CD14-positive monocyte (primary cell): ENCODE data around the gene FAM13A. TPM values are rescaled to one million over a fixed set of nuclear protein-coding genes. Genes with fewer than 3 reads are reported as not detected.

ENCODE experiments used
- DNase-seq, 3 donors: peaks; one replicate each; pipeline ENCODE4 v3.0.0-alpha.2; 2011 to 2022
- H2AFZ ChIP-seq: 2 replicates; pipeline ENCODE4 v1.6.0; 2012; ENCODE audit warnings: mild to moderate bottlenecking, low read depth, low read length, inconsistent platforms; ENCODE audit not compliant: insufficient read depth, poor library complexity, severe bottlenecking
- H3K27ac ChIP-seq, 2 donors: 1 replicate in 1 of 2; 2 replicates in 1 of 2; pipeline ENCODE4 v1.5.1; 2012 to 2013; ENCODE audit warnings: low read length in 2 of 2, control low read depth in 1 of 2, inconsistent platforms in 1 of 2, low read depth in 1 of 2, mild to moderate bottlenecking in 1 of 2
- H3K27me3 ChIP-seq, 2 donors: one replicate each; pipeline versions ENCODE4 v1.6.0 to v1.6.1; 2011 to 2013; ENCODE audit warnings: low read length in 2 of 2; ENCODE audit not compliant: control insufficient read depth in 2 of 2, insufficient read depth in 2 of 2
- H3K36me3 ChIP-seq, 2 donors: replicated peaks in 1 of 2; 1 replicate in 1 of 2; 2 replicates in 1 of 2; pipeline versions ENCODE4 v1.5.1 to v1.6.1; 2012 to 2013; ENCODE audit warnings: low read length in 2 of 2, control low read depth in 1 of 2, inconsistent platforms in 1 of 2, mild to moderate bottlenecking in 1 of 2; ENCODE audit not compliant: insufficient read depth in 2 of 2, control insufficient read depth in 1 of 2
- H3K4me1 ChIP-seq, 2 donors: 1 replicate in 1 of 2; 2 replicates in 1 of 2; pipeline versions ENCODE4 v1.5.1 to v1.6.1; 2012 to 2013; ENCODE audit warnings: low read length in 2 of 2, control low read depth in 1 of 2, inconsistent platforms in 1 of 2, mild to moderate bottlenecking in 1 of 2, moderate library complexity in 1 of 2; ENCODE audit not compliant: insufficient read depth in 2 of 2, control insufficient read depth in 1 of 2
- H3K4me2 ChIP-seq: replicated peaks from 2 replicates; pipeline ENCODE3; 2012; ENCODE audit warnings: low read length, moderate library complexity, mild to moderate bottlenecking; ENCODE audit not compliant: poor library complexity, severe bottlenecking; ENCODE audit errors: extremely low read depth
- H3K4me3 ChIP-seq, 3 experiments: fragments of 200-600 bp in 1 of 3; sonication (generic) in 1 of 3; replicated peaks in 1 of 3; 1 replicate in 2 of 3; 2 replicates in 1 of 3; pipeline ENCODE4 v1.5.1; 2011 to 2013; ENCODE audit warnings: low read length in 3 of 3, mild to moderate bottlenecking in 3 of 3, control low read depth in 2 of 3, low read depth in 2 of 3, inconsistent platforms in 1 of 3, moderate library complexity in 1 of 3
- H3K79me2 ChIP-seq: 2 replicates; pipeline ENCODE4 v1.6.0; 2012; ENCODE audit warnings: mild to moderate bottlenecking, control low read depth, inconsistent platforms, low read length, moderate library complexity; ENCODE audit not compliant: insufficient read depth
- H3K9ac ChIP-seq: 2 replicates; pipeline ENCODE4 v1.6.0; 2017; ENCODE audit warnings: low read length, mild to moderate bottlenecking; ENCODE audit not compliant: insufficient read depth, poor library complexity, severe bottlenecking
- H3K9me3 ChIP-seq, 2 donors: replicated peaks in 1 of 2; 1 replicate in 1 of 2; 2 replicates in 1 of 2; pipeline versions ENCODE4 v1.5.1 to v1.6.1; 2012 to 2013; ENCODE audit warnings: low read length in 2 of 2, control low read depth in 1 of 2; ENCODE audit not compliant: control insufficient read depth in 1 of 2, insufficient read depth in 1 of 2
- H4K20me1 ChIP-seq: 2 replicates; pipeline ENCODE4 v1.6.0; 2012; ENCODE audit warnings: mild to moderate bottlenecking, low read length, control low read depth, moderate library complexity; ENCODE audit not compliant: insufficient read depth
- H3K27ac Mint-ChIP-seq, 7 donors: one replicate each; pipeline ENCODE4 v1.8.0; 2020; ENCODE audit warnings: mild to moderate bottlenecking in 7 of 7, mixed read lengths in 7 of 7, moderate library complexity in 6 of 7, inconsistent platforms in 2 of 7
- H3K27me3 Mint-ChIP-seq, 3 donors: one replicate each; pipeline ENCODE4 v1.8.0; 2021 to 2022; ENCODE audit warnings: low read depth in 3 of 3, mild to moderate bottlenecking in 3 of 3, mixed read lengths in 3 of 3, moderate library complexity in 3 of 3, inconsistent platforms in 1 of 3
- H3K36me3 Mint-ChIP-seq, 2 donors: one replicate each; pipeline ENCODE4 v1.8.0; 2020; ENCODE audit warnings: mixed read lengths in 2 of 2, inconsistent platforms in 1 of 2, mild to moderate bottlenecking in 1 of 2
- H3K4me1 Mint-ChIP-seq: one replicate; pipeline ENCODE4 v1.8.0; 2020; ENCODE audit warnings: mild to moderate bottlenecking, mixed read lengths
- H3K4me3 Mint-ChIP-seq, 2 donors: one replicate each; pipeline ENCODE4 v1.8.0; 2020; ENCODE audit warnings: mild to moderate bottlenecking in 2 of 2, mixed read lengths in 2 of 2, moderate library complexity in 1 of 2
- H3K9me3 Mint-ChIP-seq, 7 donors: one replicate each; pipeline ENCODE4 v1.8.0; 2020 to 2022; ENCODE audit warnings: mixed read lengths in 7 of 7, mild to moderate bottlenecking in 6 of 7, moderate library complexity in 6 of 7, inconsistent platforms in 2 of 7
- CTCF ChIP-seq: fragments of 200-600 bp; IDR thresholded peaks from one replicate; pipeline ENCODE4 v1.8.0; 2022; ENCODE audit warnings: antibody characterized with exemption, mild to moderate bottlenecking
- WGBS: methylation state at CpG from one replicate; pipeline ENCODE4 v1.1.5; 2013; ENCODE audit warnings: missing lambda C conversion rate; ENCODE audit not compliant: insufficient coverage; 5-methylcytosine and 5-hydroxymethylcytosine counted together
- intact Hi-C, 2 donors: fragments of 100-400 bp; cut with micrococcal nuclease; formaldehyde crosslinking; loops; one replicate each; pipeline versions ENCODE4 v1.15.0 to v1.15.1; 2023
- polyA plus RNA-seq, 3 donors: library from polyadenylated mRNA; depleted of rRNA in 1 of 3; unstranded in 2 of 3; stranded (reverse) in 1 of 3; fragments of 300-500 nt in 2 of 3; fragments of >200 nt in 1 of 3; fragmentation: Illumina TruSeq in 2 of 3; gene quantifications; 1 replicate in 2 of 3; 2 replicates in 1 of 3; pipeline ENCODE4 v1.2.3, GENCODE V29; 2012 to 2021

FAM13A gene
- polyA plus RNA-seq, 3 donors: 5.3 to 20.0 (median 6.5) TPM

DNA sequence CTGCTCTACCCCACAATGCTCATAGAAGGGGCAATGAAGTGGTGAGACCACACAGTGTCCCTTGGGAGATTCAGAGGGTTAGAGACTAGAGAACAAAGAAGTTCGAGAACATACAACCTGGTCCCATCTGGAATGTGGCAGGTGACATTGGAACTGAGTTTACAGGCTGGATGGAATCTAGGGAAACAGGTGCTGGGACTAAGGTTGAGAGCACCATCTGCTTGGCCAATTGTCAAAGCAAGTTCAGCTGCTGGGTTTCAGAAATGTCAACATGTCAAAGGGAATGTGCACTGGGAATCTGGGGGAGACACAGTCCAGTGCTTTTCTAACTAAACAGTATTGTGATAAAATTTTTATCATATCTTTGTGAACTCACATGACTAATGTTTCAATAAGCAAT is 15.9 kb upstream of the FAM13A start:
- Histone ChIP-seq H3K36me3 (no peaks in the 10 kb centered on the region), H2AFZ (no peak overlapping the region), H3K79me2 (no peaks in the 10 kb centered on the region), H3K4me1 (no peaks in the 10 kb centered on the region), H4K20me1 (no peaks in the 10 kb centered on the region), H3K27me3 (no peaks in the 10 kb centered on the region), H3K27ac (no peak overlapping the region), H3K9ac (no peak overlapping the region), H3K4me3 (no peak overlapping the region), H3K9me3 (peaks cover 2 to 7% of the 10 kb centered on the region in 2 donors), H3K4me2 (no peak overlapping the region)
- intact Hi-C loops: no loop called here
- Mint-ChIP-seq H3K27me3 (peaks cover 0 to 4% (median 1%) of the 10 kb centered on the region in 3 donors), H3K4me3 (no peak overlapping the region), H3K36me3 (no peaks in the 10 kb centered on the region), H3K4me1 (peaks cover 11% of the 10 kb centered on the region), H3K9me3 (peaks cover 5 to 11% (median 10%) of the 10 kb centered on the region in 7 donors), H3K27ac (no peak overlapping the region)
- DNase-seq: no peak
- 100% methylated on average over 1 of the region's 1 CpG for WGBS
- TF ChIP-seq CTCF: no peak

DNA sequence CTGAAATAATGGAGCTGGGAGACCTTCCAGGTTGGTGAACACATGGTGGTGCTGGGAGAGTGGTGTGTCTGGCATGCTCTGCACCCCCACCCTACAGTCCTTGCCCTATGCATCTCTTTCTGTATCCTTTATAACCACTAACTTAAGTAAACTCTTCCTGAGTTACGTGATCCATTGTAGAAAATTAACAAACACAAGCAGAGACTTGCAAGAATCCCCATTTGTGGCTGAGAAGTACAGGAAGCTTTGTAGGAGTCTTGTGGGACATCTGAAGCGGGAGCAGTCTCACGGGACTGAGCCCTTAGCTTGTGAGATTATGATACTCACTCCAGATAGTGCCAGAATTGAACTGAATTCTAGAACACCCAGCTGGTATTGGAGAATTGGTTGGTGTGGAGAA is 14.3 kb upstream of the FAM13A start:
- Histone ChIP-seq H3K4me1 (no peaks in the 10 kb centered on the region), H2AFZ (no peak overlapping the region), H3K79me2 (no peaks in the 10 kb centered on the region), H3K27me3 (no peaks in the 10 kb centered on the region), H3K36me3 (no peaks in the 10 kb centered on the region), H3K9ac (no peak overlapping the region), H3K9me3 (no peaks in the 10 kb centered on the region), H3K27ac (no peak overlapping the region), H3K4me2 (no peak overlapping the region), H3K4me3 (no peak overlapping the region), H4K20me1 (no peaks in the 10 kb centered on the region)
- H3K4me3 Mint-ChIP-seq: no peak overlapping the region
- H3K9me3 Mint-ChIP-seq: peaks cover 0 to 3% (median 0%) of the 10 kb centered on the region in 7 donors
- no peak overlapping the region for H3K27ac Mint-ChIP-seq
- peaks cover 0 to 4% (median 1%) of the 10 kb centered on the region in 3 donors for H3K27me3 Mint-ChIP-seq
- no peak for TF ChIP-seq CTCF
- intact Hi-C loops: no loop called here
- no peaks in the 10 kb centered on the region for H3K36me3 Mint-ChIP-seq
- WGBS: 60% methylated on average over 1 of the region's 3 CpGs
- DNase-seq: no peak
- H3K4me1 Mint-ChIP-seq: peaks cover 4% of the 10 kb centered on the region
